IMR-90 (cell line): ENCODE measurements around the gene CD2. TPM values are rescaled to one million over a fixed set of nuclear protein-coding genes. Genes with fewer than 3 reads are reported as not detected.
"Not testable (repeated sequence)": the region's sequence is repeated elsewhere in the genome, so short reads cannot be mapped to it uniquely, and the experiment has no call there.

Experiments used
- ATAC-seq: fragments of 200-7000 bp; cut with Tn5 transposase; 2 replicates; pipeline ENCODE4 v1.9.1; 2020; ENCODE audit warnings: low read depth, mild to moderate bottlenecking, moderate library complexity
- BruUV-seq: library from RNA; stranded (reverse); fragments of 400-500 nt; replicated peaks from 2 replicates; lab custom pipeline; 2021; lab: Mats Ljungman, UMichigan
- CTCF ChIA-PET: fragments of 300-600 bp; formaldehyde crosslinking; extraction: SDS; loops from one replicate; lab custom pipeline; 2021; ENCODE audit warnings: antibody characterized with exemption; lab: Yijun Ruan, JAX
- POLR2A ChIA-PET: fragments of 300-600 bp; sonication (Branson Sonifier 250); formaldehyde crosslinking; loops from one replicate; lab custom pipeline; 2022; ENCODE audit warnings: antibody characterized with exemption; ENCODE audit not compliant: unreplicated experiment; lab: Charles Lee
- DNase-seq: peaks from one replicate; pipeline ENCODE4 v3.0.0; 2013
- H2AFZ ChIP-seq: replicated peaks from 2 replicates; pipeline ENCODE3; 2013; ENCODE audit warnings: low read length, mild to moderate bottlenecking; ENCODE audit not compliant: poor library complexity
- H2AK5ac ChIP-seq: 2 replicates; pipeline ENCODE4 v1.6.1; 2013; ENCODE audit warnings: low read depth, low read length, inconsistent platforms
- H2AK9ac ChIP-seq: replicated peaks from 2 replicates; pipeline ENCODE3; 2013; ENCODE audit warnings: mild to moderate bottlenecking, low read depth, low read length, moderate library complexity; ENCODE audit not compliant: poor library complexity
- H2BK120ac ChIP-seq: 2 replicates; pipeline ENCODE4 v1.6.1; 2013; ENCODE audit warnings: low read depth, low read length, inconsistent platforms
- H2BK15ac ChIP-seq: 3 replicates; pipeline ENCODE4 v1.6.1; 2013; ENCODE audit warnings: low read depth, low read length, inconsistent platforms
- H2BK20ac ChIP-seq: 2 replicates; pipeline ENCODE4 v1.6.1; 2013; ENCODE audit warnings: low read depth, mild to moderate bottlenecking, inconsistent platforms, low read length, moderate library complexity
- H2BK5ac ChIP-seq: 2 replicates; pipeline ENCODE4 v1.6.1; 2013; ENCODE audit warnings: mild to moderate bottlenecking, low read depth, low read length, inconsistent platforms; ENCODE audit not compliant: poor library complexity, severe bottlenecking
- H3K14ac ChIP-seq: replicated peaks from 2 replicates; pipeline ENCODE4 v1.6.1; 2013; ENCODE audit warnings: low read depth, low read length, inconsistent platforms
- H3K18ac ChIP-seq: 2 replicates; pipeline ENCODE4 v1.6.1; 2013; ENCODE audit warnings: low read depth, low read length, control low read depth
- H3K23ac ChIP-seq: 2 replicates; pipeline ENCODE4 v1.6.1; 2013; ENCODE audit warnings: low read depth, low read length, inconsistent platforms
- H3K27ac ChIP-seq: 2 replicates; pipeline ENCODE4 v1.5.1; 2013; ENCODE audit warnings: mild to moderate bottlenecking, control low read depth, low read length; ENCODE audit not compliant: insufficient read depth
- H3K27me3 ChIP-seq: 2 replicates; pipeline ENCODE4 v1.6.1; 2013; ENCODE audit warnings: low read length; ENCODE audit not compliant: control insufficient read depth, insufficient read depth
- H3K36me3 ChIP-seq: 2 replicates; pipeline ENCODE4 v1.6.1; 2013; ENCODE audit warnings: low read length, mixed read lengths; ENCODE audit not compliant: control insufficient read depth, insufficient read depth
- H3K4ac ChIP-seq: 2 replicates; pipeline ENCODE4 v1.6.1; 2013; ENCODE audit warnings: low read depth, low read length, inconsistent platforms
- H3K4me1 ChIP-seq: 2 replicates; pipeline ENCODE4 v1.6.1; 2013; ENCODE audit warnings: low read length, mixed read lengths; ENCODE audit not compliant: control insufficient read depth, insufficient read depth
- H3K4me2 ChIP-seq: 2 replicates; pipeline ENCODE4 v1.6.1; 2013; ENCODE audit warnings: low read depth, mild to moderate bottlenecking, control low read depth, low read length, moderate library complexity
- H3K4me3 ChIP-seq: 2 replicates; pipeline ENCODE4 v1.5.1; 2013; ENCODE audit warnings: low read depth, mild to moderate bottlenecking, control low read depth, low read length, moderate library complexity; ENCODE audit not compliant: insufficient read depth
- H3K56ac ChIP-seq: 2 replicates; pipeline ENCODE4 v1.6.1; 2013; ENCODE audit warnings: low read length, inconsistent platforms; ENCODE audit not compliant: insufficient read depth; ENCODE audit errors: extremely low read depth
- H3K79me1 ChIP-seq, 2 experiments: 2 replicates each; pipeline ENCODE4 v1.6.1; 2013; ENCODE audit warnings: low read length in 2 of 2, inconsistent platforms in 1 of 2, low read depth in 1 of 2
- H3K9ac ChIP-seq: 2 replicates; pipeline ENCODE4 v1.6.1; 2013; ENCODE audit warnings: low read depth, low read length, control low read depth
- H3K9me1 ChIP-seq: 2 replicates; pipeline ENCODE4 v1.6.1; 2013; ENCODE audit warnings: low read length, inconsistent platforms; ENCODE audit not compliant: insufficient read depth
- H3K9me3 ChIP-seq: 2 replicates; pipeline ENCODE4 v1.6.1; 2013; ENCODE audit warnings: low read length; ENCODE audit not compliant: control insufficient read depth, insufficient read depth
- H4K20me1 ChIP-seq: 2 replicates; pipeline ENCODE4 v1.6.1; 2013; ENCODE audit warnings: low read length, inconsistent platforms; ENCODE audit not compliant: insufficient read depth
- H4K5ac ChIP-seq: 2 replicates; pipeline ENCODE4 v1.6.1; 2013; ENCODE audit warnings: mild to moderate bottlenecking, low read depth, low read length, control low read depth
- H4K8ac ChIP-seq, 2 experiments: 2 replicates each; pipeline ENCODE4 v1.6.1; 2013; ENCODE audit warnings: low read depth in 2 of 2, low read length in 2 of 2, control low read depth in 1 of 2, inconsistent platforms in 1 of 2
- H4K91ac ChIP-seq: 2 replicates; pipeline ENCODE4 v1.6.1; 2013; ENCODE audit warnings: low read depth, low read length, inconsistent platforms; ENCODE audit not compliant: insufficient read depth
- WGBS, 2 experiments: methylation state at CpG; one replicate each; pipeline versions ENCODE4 v1.1.5 to v1.1.7; 2013; ENCODE audit warnings: missing lambda C conversion rate in 2 of 2; ENCODE audit not compliant: insufficient read length in 1 of 2; ENCODE audit errors: extremely low coverage in 2 of 2; 5-methylcytosine and 5-hydroxymethylcytosine counted together
- dilution Hi-C: fragments of 300-500 bp; cut with HindIII; formaldehyde crosslinking; loops from one replicate; pipeline ENCODE4 v1.14.3; 2018; ENCODE audit warnings: low sequenced_read_pairs; ENCODE audit not compliant: unreplicated experiment
- in situ Hi-C: fragments of 300-500 bp; cut with MboI; formaldehyde crosslinking; loops from 3 replicates; pipeline ENCODE4 v1.14.3; 2019; ENCODE audit warnings: low sequenced_read_pairs, inconsistent platforms, mixed read lengths
- intact Hi-C: fragments of 100-400 bp; cut with micrococcal nuclease; formaldehyde crosslinking; loops from 2 replicates; pipeline ENCODE4 v1.10.0; 2022
- polyA plus RNA-seq, 3 experiments: library from polyadenylated mRNA; depleted of rRNA; stranded (reverse); fragments of >200 nt; gene quantifications; 2 replicates each; pipeline ENCODE4 v1.2.3, GENCODE V29; 2012; ENCODE audit warnings: low replicate concordance in 1 of 3
- total RNA-seq: library from RNA; depleted of rRNA; stranded (reverse); fragments of >200 nt; gene quantifications from 2 replicates; pipeline ENCODE4 v1.2.3, GENCODE V29; 2012

CD2 gene
- total and polyA plus RNA-seq, 2 of the 4 experiments (the other 2 are of a cell fraction): not detected

DNA sequence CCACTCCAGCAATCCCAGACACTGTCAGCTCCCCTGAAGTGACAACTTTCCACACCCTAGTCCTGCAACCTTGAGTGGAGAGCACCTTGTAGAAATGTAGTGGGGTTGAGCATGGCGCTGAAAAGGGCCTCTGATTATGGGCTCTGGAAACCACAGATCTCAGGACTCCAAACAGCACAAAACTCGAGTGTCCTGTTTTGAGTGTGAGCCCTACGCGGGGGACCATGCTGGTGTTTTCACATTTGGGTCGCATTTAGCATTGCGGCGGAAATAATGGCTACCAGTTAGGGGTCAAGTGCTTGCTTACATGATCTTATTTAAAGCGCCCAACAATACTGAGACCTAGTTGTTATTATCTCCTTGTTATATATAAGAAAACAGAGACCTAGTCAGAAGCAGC is 1.9 kb downstream of the CD2 start:
- 100% methylated on average over 2 of the region's 8 CpGs; no CpG with 5 or more reads in 1 of the 2 experiments for WGBS, 2 experiments
- H4K20me1 ChIP-seq, H3K27ac ChIP-seq, H4K5ac ChIP-seq, POLR2A ChIA-PET, H2BK120ac ChIP-seq, H2BK20ac ChIP-seq, H3K9me1 ChIP-seq, H3K18ac ChIP-seq, H2BK15ac ChIP-seq, in situ Hi-C loops, H3K4me1 ChIP-seq, H3K56ac ChIP-seq, H3K14ac ChIP-seq, H3K4me3 ChIP-seq, H3K27me3 ChIP-seq, DNase-seq, H2AK5ac ChIP-seq, H4K91ac ChIP-seq, H2BK5ac ChIP-seq, H3K4me2 ChIP-seq, H3K9ac ChIP-seq, H2AFZ ChIP-seq, H3K4ac ChIP-seq, H4K8ac ChIP-seq, BruUV-seq, H3K36me3 ChIP-seq, H3K23ac ChIP-seq, H2AK9ac ChIP-seq, dilution Hi-C loops, CTCF ChIA-PET, H3K79me1 ChIP-seq, intact Hi-C loops, H3K9me3 ChIP-seq, ATAC-seq: not testable (repeated sequence)

DNA sequence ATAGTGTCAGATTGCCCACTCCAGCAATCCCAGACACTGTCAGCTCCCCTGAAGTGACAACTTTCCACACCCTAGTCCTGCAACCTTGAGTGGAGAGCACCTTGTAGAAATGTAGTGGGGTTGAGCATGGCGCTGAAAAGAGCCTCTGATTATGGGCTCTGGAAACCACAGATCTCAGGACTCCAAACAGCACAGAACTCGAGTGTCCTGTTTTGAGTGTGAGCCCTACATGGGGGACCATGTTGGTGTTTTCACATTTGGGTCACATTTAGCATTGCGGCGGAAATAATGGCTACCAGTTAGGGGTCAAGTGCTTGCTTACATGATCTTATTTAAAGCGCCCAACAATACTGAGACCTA is 4.2 kb downstream of the CD2 start:
- H2BK15ac ChIP-seq, H3K79me1 ChIP-seq, H2BK120ac ChIP-seq, H2AK9ac ChIP-seq, H4K5ac ChIP-seq, POLR2A ChIA-PET, H2BK20ac ChIP-seq, H3K4me1 ChIP-seq, H3K23ac ChIP-seq, H3K36me3 ChIP-seq, H2AK5ac ChIP-seq, intact Hi-C loops, H3K4me3 ChIP-seq, DNase-seq, H3K27me3 ChIP-seq, H3K56ac ChIP-seq, H3K14ac ChIP-seq, BruUV-seq, H4K8ac ChIP-seq, dilution Hi-C loops, in situ Hi-C loops, H3K4ac ChIP-seq, H2AFZ ChIP-seq, CTCF ChIA-PET, H3K9me1 ChIP-seq, H3K9me3 ChIP-seq, H3K18ac ChIP-seq, H4K20me1 ChIP-seq, H4K91ac ChIP-seq, ATAC-seq, H3K4me2 ChIP-seq, H3K27ac ChIP-seq, H3K9ac ChIP-seq, H2BK5ac ChIP-seq: not testable (repeated sequence)
- WGBS, 2 experiments: no CpG with 5 or more reads among the region's 5 CpGs
